Uterus (tissue), 2 donors: ENCODE data around the gene LGI2.

Experiments used
- POLR2A ChIP-seq, 2 donors: fragments of 450-650 bp; IDR thresholded peaks; one replicate each; pipeline ENCODE4 v1.6.1; 2016; ENCODE audit warnings: antibody characterized with exemption in 2 of 2, mild to moderate bottlenecking in 1 of 2, moderate library complexity in 1 of 2
- TF ChIP-seq, protein P1 (sequence below), 4 experiments: fragments of 200-600 bp in 2 of 4; fragments of 450-650 bp in 2 of 4; sonication (generic) in 2 of 4; IDR thresholded peaks; one replicate each; pipeline ENCODE4 v1.5.1; 2016 to 2019; ENCODE audit warnings: antibody characterized with exemption in 4 of 4, mild to moderate bottlenecking in 2 of 4, moderate library complexity in 1 of 4

DNA sequence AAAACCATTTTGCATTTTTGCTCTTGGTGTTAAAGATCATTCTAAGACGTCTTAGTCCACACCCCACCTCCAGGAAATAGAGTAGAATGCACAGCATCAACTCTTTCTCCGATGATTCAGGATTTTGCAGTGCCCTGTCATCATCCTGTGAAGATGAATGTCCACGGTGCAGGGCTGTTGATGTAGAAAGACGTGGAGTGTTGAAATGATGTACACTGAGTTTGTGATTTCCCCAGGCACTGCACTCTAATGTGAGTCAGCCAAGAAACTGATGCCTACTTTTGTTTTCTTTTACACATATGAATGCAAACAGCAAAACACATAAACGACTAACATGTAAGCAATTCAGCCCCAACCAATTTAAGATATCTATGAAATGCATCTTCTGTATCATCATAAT, 10.5 kb downstream of the LGI2 start:
- TF ChIP-seq, protein P1, sequence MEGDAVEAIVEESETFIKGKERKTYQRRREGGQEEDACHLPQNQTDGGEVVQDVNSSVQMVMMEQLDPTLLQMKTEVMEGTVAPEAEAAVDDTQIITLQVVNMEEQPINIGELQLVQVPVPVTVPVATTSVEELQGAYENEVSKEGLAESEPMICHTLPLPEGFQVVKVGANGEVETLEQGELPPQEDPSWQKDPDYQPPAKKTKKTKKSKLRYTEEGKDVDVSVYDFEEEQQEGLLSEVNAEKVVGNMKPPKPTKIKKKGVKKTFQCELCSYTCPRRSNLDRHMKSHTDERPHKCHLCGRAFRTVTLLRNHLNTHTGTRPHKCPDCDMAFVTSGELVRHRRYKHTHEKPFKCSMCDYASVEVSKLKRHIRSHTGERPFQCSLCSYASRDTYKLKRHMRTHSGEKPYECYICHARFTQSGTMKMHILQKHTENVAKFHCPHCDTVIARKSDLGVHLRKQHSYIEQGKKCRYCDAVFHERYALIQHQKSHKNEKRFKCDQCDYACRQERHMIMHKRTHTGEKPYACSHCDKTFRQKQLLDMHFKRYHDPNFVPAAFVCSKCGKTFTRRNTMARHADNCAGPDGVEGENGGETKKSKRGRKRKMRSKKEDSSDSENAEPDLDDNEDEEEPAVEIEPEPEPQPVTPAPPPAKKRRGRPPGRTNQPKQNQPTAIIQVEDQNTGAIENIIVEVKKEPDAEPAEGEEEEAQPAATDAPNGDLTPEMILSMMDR (IDR thresholded peaks at IDR 0.05), result no peak
- no peak for TF ChIP-seq POLR2A (IDR thresholded peaks at IDR 0.05)
